ENCODE measurements around the gene NWD2.

NWD2 gene

GRCh38 chr4:37480509-37480908, 236.0 kb downstream of the NWD2 start:
- no peak for DNase-seq (ENCODE audit: low read depth in 1 of 2, low spot score in 1 of 2)
- TF ChIP-seq SPI1 (IDR thresholded peaks at IDR 0.05; ENCODE audit: borderline replicate concordance, low read depth) (no peak), POLR2AphosphoS5 (IDR thresholded peaks at IDR 0.05; ENCODE audit: low read depth) (no peak), CTCF (IDR thresholded peaks at IDR 0.05; ENCODE audit: insufficient read depth, low read length) (no peak)
- Histone ChIP-seq H3K27me3 (ENCODE audit: insufficient read depth, poor library complexity, severe bottlenecking) (no peaks in the 10 kb centered on the region), H3K4me3 (replicated peaks; ENCODE audit: insufficient read depth, low read length) (no peak overlapping the region), H3K27ac (replicated peaks) (peak overlapping the region; percentile 18; the same call in 1 of the 2 replicates)

DNA sequence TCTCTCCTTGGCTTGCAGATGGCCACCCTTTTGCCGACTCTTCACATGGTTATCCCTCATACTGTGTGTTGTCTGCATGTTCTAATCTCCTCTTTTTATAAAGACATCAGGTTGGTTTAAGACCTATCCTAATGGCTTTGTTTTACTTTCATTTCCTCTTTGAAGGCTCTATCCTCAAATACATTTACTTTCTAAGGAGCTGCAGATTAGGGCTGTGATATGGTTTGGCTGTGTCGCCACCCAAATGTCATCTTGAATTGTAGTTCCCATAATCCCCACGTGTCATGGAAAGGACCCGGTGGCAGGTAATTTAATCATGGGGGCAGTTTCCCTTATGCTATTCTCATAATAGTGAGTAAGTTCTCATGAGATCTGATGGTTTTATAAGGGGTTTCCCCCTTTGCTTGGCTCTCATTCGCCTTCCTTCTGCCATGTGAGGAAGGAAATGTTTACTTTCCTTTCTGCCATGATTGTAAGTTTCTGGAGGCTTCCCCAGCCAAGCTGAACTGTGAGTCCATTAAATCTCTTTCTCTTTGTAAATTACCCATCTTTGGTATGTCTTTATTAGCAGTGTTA, 237.1 kb downstream of the NWD2 start:
- no peak for DNase-seq (ENCODE audit: low read depth in 1 of 2, low spot score in 1 of 2)
- Histone ChIP-seq H3K27ac (replicated peaks) (no peak overlapping the region), H3K27me3 (ENCODE audit: insufficient read depth, poor library complexity, severe bottlenecking) (no peaks in the 10 kb centered on the region), H3K4me3 (replicated peaks; ENCODE audit: insufficient read depth, low read length) (no peak overlapping the region)
- TF ChIP-seq POLR2AphosphoS5 (IDR thresholded peaks at IDR 0.05; ENCODE audit: low read depth) (no peak), GABPA (IDR thresholded peaks at IDR 0.05; ENCODE audit: low read depth) (no peak), REST (IDR thresholded peaks at IDR 0.05; ENCODE audit: insufficient replicate concordance, low read depth) (no peak), CTCF (IDR thresholded peaks at IDR 0.05; ENCODE audit: insufficient read depth, low read length) (no peak), SPI1 (IDR thresholded peaks at IDR 0.05; ENCODE audit: borderline replicate concordance, low read depth) (no peak)

DNA sequence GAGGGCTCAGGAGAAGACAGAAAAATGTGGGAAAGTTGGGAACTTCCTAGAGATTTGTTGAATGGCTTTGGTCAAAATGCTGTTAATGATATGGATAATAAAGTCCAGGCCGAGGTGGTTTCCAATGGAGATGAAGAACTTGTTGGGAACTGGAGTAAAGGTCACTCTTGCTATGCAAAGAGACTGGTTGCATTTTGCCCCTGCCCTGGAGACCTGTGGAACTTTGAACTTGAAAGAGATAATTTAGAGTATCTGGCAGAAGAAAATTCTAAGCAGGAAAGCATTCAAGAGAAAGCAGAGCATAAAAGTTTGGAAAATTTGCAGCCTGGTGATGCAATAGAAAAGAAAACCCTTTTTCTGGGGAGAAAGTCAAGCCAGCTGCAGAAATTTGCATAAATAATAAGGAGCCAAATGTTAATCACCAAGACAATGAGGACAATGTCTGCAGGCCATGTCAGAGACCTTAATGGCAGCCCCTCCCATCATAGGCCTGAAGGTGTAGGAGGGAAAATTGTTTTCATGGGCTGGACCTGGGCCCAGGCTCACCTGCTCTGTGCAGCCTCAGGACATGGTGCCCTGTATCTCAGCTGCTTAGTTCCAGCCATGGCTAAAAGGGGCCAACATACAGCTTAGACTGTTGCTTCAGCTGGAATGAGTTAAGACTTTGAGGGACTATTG, 237.8 kb downstream of the NWD2 start:
- no peak for DNase-seq (ENCODE audit: low read depth in 1 of 2, low spot score in 1 of 2)
- Histone ChIP-seq H3K27ac (replicated peaks) (no peak overlapping the region), H3K27me3 (ENCODE audit: insufficient read depth, poor library complexity, severe bottlenecking) (no peaks in the 10 kb centered on the region), H3K4me3 (replicated peaks; ENCODE audit: insufficient read depth, low read length) (no peak overlapping the region)
- no peak for TF ChIP-seq REST (IDR thresholded peaks at IDR 0.05; ENCODE audit: insufficient replicate concordance, low read depth)
- TF ChIP-seq GABPA (IDR thresholded peaks at IDR 0.05; ENCODE audit: low read depth): no peak
- no peak for TF ChIP-seq POLR2AphosphoS5 (IDR thresholded peaks at IDR 0.05; ENCODE audit: low read depth)
- TF ChIP-seq CTCF (IDR thresholded peaks at IDR 0.05; ENCODE audit: insufficient read depth, low read length): no peak
- no peak for TF ChIP-seq SPI1 (IDR thresholded peaks at IDR 0.05; ENCODE audit: borderline replicate concordance, low read depth)
